Thyroid gland (tissue), 4 donors: Measurements from ENCODE around the gene DAPK1. TPM values are rescaled to one million over a fixed set of nuclear protein-coding genes. Genes with fewer than 3 reads are reported as not detected.

Source experiments
- DNase-seq, 2 donors: peaks; one replicate each; pipeline ENCODE4 v3.0.0-alpha.2; 2019
- H3K27ac ChIP-seq, 3 donors: fragments of 200-600 bp; sonication (generic); 1 replicate in 2 of 3; 2 replicates in 1 of 3; pipeline ENCODE4 v1.5.1; 2016 to 2019; ENCODE audit warnings: mild to moderate bottlenecking in 1 of 3, moderate library complexity in 1 of 3
- H3K27me3 ChIP-seq: fragments of 200-600 bp; sonication (generic); one replicate; pipeline ENCODE4 v1.5.1; 2019
- H3K36me3 ChIP-seq, 2 donors: fragments of 200-600 bp; sonication (generic); one replicate each; pipeline ENCODE4 v1.5.1; 2016 to 2019
- H3K4me1 ChIP-seq, 2 donors: fragments of 200-600 bp; sonication (generic); one replicate each; pipeline ENCODE4 v1.5.1; 2017 to 2019
- H3K4me3 ChIP-seq, 3 donors: fragments of 200-600 bp; sonication (generic); replicated peaks in 1 of 3; 1 replicate in 2 of 3; 2 replicates in 1 of 3; pipeline ENCODE4 v1.5.1; 2016; ENCODE audit warnings: mild to moderate bottlenecking in 1 of 3
- H3K9me3 ChIP-seq: fragments of 200-600 bp; sonication (generic); one replicate; pipeline ENCODE4 v1.5.1; 2017
- CTCF ChIP-seq, 6 experiments: fragments of 200-600 bp in 3 of 6; fragments of 450-650 bp in 3 of 6; sonication (generic) in 3 of 6; IDR thresholded peaks; one replicate each; pipeline ENCODE4 v1.5.1; 2016 to 2019; ENCODE audit warnings: antibody characterized with exemption in 6 of 6, mild to moderate bottlenecking in 2 of 6, inconsistent platforms in 1 of 6, moderate library complexity in 1 of 6
- POLR2A ChIP-seq, 2 donors: fragments of 450-650 bp; IDR thresholded peaks; one replicate each; pipeline ENCODE4 v1.6.1; 2017; ENCODE audit warnings: antibody characterized with exemption in 2 of 2, mild to moderate bottlenecking in 2 of 2, moderate library complexity in 1 of 2
- WGBS, 2 donors: methylation state at CpG; one replicate each; pipeline ENCODE4 v1.1.5; 2017; 5-methylcytosine and 5-hydroxymethylcytosine counted together
- intact Hi-C: fragments of 100-400 bp; cut with DNase I; formaldehyde crosslinking; loops from one replicate; pipeline ENCODE4 v1.15.1; 2023
- total RNA-seq, 4 donors: library from RNA; depleted of rRNA; stranded (reverse); fragments of >200 nt; gene quantifications; one replicate each; pipeline ENCODE4 v1.2.3, GENCODE V29; 2016

Gene DAPK1
- total RNA-seq, 4 donors from 2014 or later: 32.0 to 76.2 (median 38.2) TPM

GRCh38 chr9:87618931-87619330 lies 121.3 kb downstream of the DAPK1 start:
- DNase-seq: no peak
- H3K4me3 ChIP-seq: no peak overlapping the region
- H3K4me1 ChIP-seq: peaks cover 33 to 48% of the 10 kb centered on the region in 2 donors
- intact Hi-C loops: no loop called here
- no peaks in the 10 kb centered on the region for H3K27me3 ChIP-seq
- no peak for TF ChIP-seq CTCF (IDR thresholded peaks at IDR 0.05)
- no peak for TF ChIP-seq POLR2A (IDR thresholded peaks at IDR 0.05)
- WGBS, 2 donors: 86 to 90% methylated on average over 3 of the region's 3 CpGs
- H3K27ac ChIP-seq: no peak overlapping the region
- no peaks in the 10 kb centered on the region for H3K9me3 ChIP-seq
- no peaks in the 10 kb centered on the region for H3K36me3 ChIP-seq

- Histone ChIP-seq H3K36me3 (no peaks in the 10 kb centered on the region), H3K27me3 (no peaks in the 10 kb centered on the region), H3K27ac (no peak overlapping the region), H3K4me1 (peaks cover 29 to 44% of the 10 kb centered on the region in 2 donors), H3K9me3 (no peaks in the 10 kb centered on the region), H3K4me3 (no peak overlapping the region)
- WGBS, 2 donors: 94 to 99% methylated on average over 8 of the region's 8 CpGs
- TF ChIP-seq POLR2A (IDR thresholded peaks at IDR 0.05) (no peak), CTCF (IDR thresholded peaks at IDR 0.05) (no peak)
- DNase-seq: no peak
- intact Hi-C loops: no loop called here
Measured at GRCh38 chr9:87619346-87619745, 121.7 kb downstream of the DAPK1 start.

- Histone ChIP-seq H3K9me3 (no peaks in the 10 kb centered on the region), H3K27ac (no peak overlapping the region), H3K36me3 (no peaks in the 10 kb centered on the region), H3K4me3 (no peak overlapping the region), H3K27me3 (no peaks in the 10 kb centered on the region), H3K4me1 (peaks cover 15 to 29% of the 10 kb centered on the region in 2 donors)
- intact Hi-C loops: no loop called here
- TF ChIP-seq CTCF (IDR thresholded peaks at IDR 0.05) (no peak), POLR2A (IDR thresholded peaks at IDR 0.05) (no peak)
- DNase-seq: peak; percentile 74 to 80
- 33% methylated on average over 4 of the region's 4 CpGs for WGBS, 2 donors
Measured at GRCh38 chr9:87620731-87621322, 123.2 kb downstream of the DAPK1 start.

- no peak overlapping the region for H3K27ac ChIP-seq
- H3K36me3 ChIP-seq: no peaks in the 10 kb centered on the region
- no peaks in the 10 kb centered on the region for H3K27me3 ChIP-seq
- peaks cover 8 to 21% of the 10 kb centered on the region in 2 donors for H3K4me1 ChIP-seq
- DNase-seq: no peak
- intact Hi-C loops: no loop called here
- no peak for TF ChIP-seq CTCF (IDR thresholded peaks at IDR 0.05)
- no peaks in the 10 kb centered on the region for H3K9me3 ChIP-seq
- 87 to 96% methylated on average over 4 of the region's 4 CpGs for WGBS, 2 donors
- H3K4me3 ChIP-seq: no peak overlapping the region
Measured at GRCh38 chr9:87622098-87622497, 124.4 kb downstream of the DAPK1 start.

- Histone ChIP-seq H3K36me3 (no peaks in the 10 kb centered on the region), H3K27ac (no peak overlapping the region), H3K4me3 (no peak overlapping the region), H3K4me1 (peaks cover 8 to 21% of the 10 kb centered on the region in 2 donors), H3K27me3 (no peaks in the 10 kb centered on the region), H3K9me3 (no peaks in the 10 kb centered on the region)
- no peak for DNase-seq
- TF ChIP-seq POLR2A (IDR thresholded peaks at IDR 0.05) (no peak), CTCF (IDR thresholded peaks at IDR 0.05) (no peak)
- intact Hi-C loops: no loop called here
- WGBS, 2 donors: 87 to 93% methylated on average over 2 of the region's 2 CpGs
Measured at GRCh38 chr9:87622923-87623322, 125.3 kb downstream of the DAPK1 start.
